Peyer's patch (tissue), 4 donors: ENCODE results near the gene HHIP.

Source experiments
- CTCF ChIP-seq, 6 experiments: fragments of 450-650 bp in 4 of 6; fragments of 200-600 bp in 2 of 6; sonication (generic) in 1 of 6; IDR thresholded peaks; one replicate each; pipeline ENCODE4 v1.5.1; 2017 to 2019; ENCODE audit warnings: antibody characterized with exemption in 6 of 6, mild to moderate bottlenecking in 3 of 6, moderate library complexity in 1 of 6
- POLR2A ChIP-seq, 2 donors: fragments of 450-650 bp; IDR thresholded peaks; one replicate each; pipeline ENCODE4 v1.5.1; 2017; ENCODE audit warnings: antibody characterized with exemption in 2 of 2, mild to moderate bottlenecking in 2 of 2, moderate library complexity in 2 of 2

GRCh38 chr4:144688035-144688569 is 42.1 kb downstream of the HHIP start:
- TF ChIP-seq CTCF (IDR thresholded peaks at IDR 0.05) (no peak), POLR2A (IDR thresholded peaks at IDR 0.05) (no peak)
